Activated T-helper 2 cell treated with anti-CD3 and anti-CD28 coated beads, Interferon-gamma antibody, Interleukin-2, Interleukin-4, amounts not matched to agents 10 μg/mL and 5 μg/mL and 100 μg/mL, durations not matched to agents 14 hours and 24 hours and 36 hours (primary cell): ENCODE data around the gene ZNF786. TPM values are rescaled to one million over a fixed set of nuclear protein-coding genes. Genes with fewer than 3 reads are reported as not detected.
"Not testable (repeated sequence)": the region's sequence is repeated elsewhere in the genome, so short reads cannot be mapped to it uniquely, and the experiment has no call there.

Source experiments
- DNase-seq: peaks from one replicate; pipeline ENCODE4 v3.0.0; 2021; ENCODE audit warnings: low spot score
- H3K27ac Mint-ChIP-seq: one replicate; pipeline ENCODE4 v1.8.0; 2021; ENCODE audit warnings: mixed read lengths
- H3K27me3 Mint-ChIP-seq: one replicate; pipeline ENCODE4 v1.8.0; 2021; ENCODE audit warnings: low read depth, mixed read lengths
- H3K36me3 Mint-ChIP-seq: one replicate; pipeline ENCODE4 v1.8.0; 2021; ENCODE audit warnings: low read depth, mixed read lengths
- H3K4me1 Mint-ChIP-seq: one replicate; pipeline ENCODE4 v1.8.0; 2021; ENCODE audit warnings: low read depth, mixed read lengths
- H3K4me3 Mint-ChIP-seq: one replicate; pipeline ENCODE4 v1.8.0; 2021; ENCODE audit warnings: low read depth, mild to moderate bottlenecking, moderate library complexity, mixed read lengths
- H3K9me3 Mint-ChIP-seq: one replicate; pipeline ENCODE4 v1.8.0; 2021; ENCODE audit warnings: mixed read lengths
- intact Hi-C: fragments of 100-400 bp; cut with micrococcal nuclease; formaldehyde crosslinking; loops from one replicate; pipeline ENCODE4 v1.15.1; 2023
- total RNA-seq: library from RNA; stranded (reverse); gene quantifications from 2 replicates; pipeline ENCODE4 v1.2.3, GENCODE V29; 2022

The ZNF786 gene
- total RNA-seq, 1 donor from 2014 or later = 10.0 TPM

GRCh38 chr7:149048805-149049204 is 41.7 kb downstream of the ZNF786 start:
- no peak for DNase-seq
- Mint-ChIP-seq H3K4me3 (no peak overlapping the region), H3K9me3 (no peaks in the 10 kb centered on the region), H3K27ac (no peak overlapping the region), H3K36me3 (no peaks in the 10 kb centered on the region), H3K27me3 (peaks cover 3% of the 10 kb centered on the region), H3K4me1 (no peaks in the 10 kb centered on the region)
- intact Hi-C loops = no loop called here

DNA sequence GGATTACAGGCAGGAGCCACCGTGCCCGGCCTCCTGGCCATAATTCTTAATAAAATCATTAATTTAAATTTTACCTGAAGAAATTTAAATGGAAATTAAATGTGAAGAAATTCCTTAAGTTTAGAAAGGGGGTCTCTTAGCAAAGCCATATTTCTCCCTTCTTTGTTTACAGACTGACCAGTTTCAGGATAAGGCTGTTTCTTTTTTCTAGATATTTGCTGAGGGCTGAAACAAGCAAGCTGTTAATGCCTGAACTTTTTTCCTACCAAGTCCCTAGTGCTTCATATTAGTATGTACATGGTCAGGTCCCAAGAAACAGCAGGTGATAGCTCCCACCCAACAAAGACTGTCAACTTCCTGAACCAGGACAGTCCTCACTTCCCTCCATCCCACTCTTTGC is 44.1 kb downstream of the ZNF786 start:
- no peak overlapping the region for H3K4me3 Mint-ChIP-seq
- no peaks in the 10 kb centered on the region for H3K4me1 Mint-ChIP-seq
- H3K27ac Mint-ChIP-seq = no peak overlapping the region
- intact Hi-C loops = no loop called here
- H3K36me3 Mint-ChIP-seq = no peaks in the 10 kb centered on the region
- no peak for DNase-seq
- no peaks in the 10 kb centered on the region for H3K27me3 Mint-ChIP-seq
- H3K9me3 Mint-ChIP-seq = no peaks in the 10 kb centered on the region

- Mint-ChIP-seq H3K4me3 (no peak overlapping the region), H3K9me3 (no peaks in the 10 kb centered on the region), H3K4me1 (no peaks in the 10 kb centered on the region), H3K27ac (no peak overlapping the region), H3K36me3 (no peaks in the 10 kb centered on the region), H3K27me3 (no peaks in the 10 kb centered on the region)
- no peak for DNase-seq
- intact Hi-C loops = no loop called here
Measured at GRCh38 chr7:149043936-149044335, 46.6 kb downstream of the ZNF786 start.

- H3K9me3 Mint-ChIP-seq = peaks cover 16% of the 10 kb centered on the region
- intact Hi-C loops = no loop called here
- no peak overlapping the region for H3K4me3 Mint-ChIP-seq
- H3K27me3 Mint-ChIP-seq = no peaks in the 10 kb centered on the region
- no peak overlapping the region for H3K27ac Mint-ChIP-seq
- peaks cover 6% of the 10 kb centered on the region for H3K36me3 Mint-ChIP-seq
- DNase-seq = no peak
- no peaks in the 10 kb centered on the region for H3K4me1 Mint-ChIP-seq
Measured at GRCh38 chr7:149041350-149041749, 49.2 kb downstream of the ZNF786 start.

DNA sequence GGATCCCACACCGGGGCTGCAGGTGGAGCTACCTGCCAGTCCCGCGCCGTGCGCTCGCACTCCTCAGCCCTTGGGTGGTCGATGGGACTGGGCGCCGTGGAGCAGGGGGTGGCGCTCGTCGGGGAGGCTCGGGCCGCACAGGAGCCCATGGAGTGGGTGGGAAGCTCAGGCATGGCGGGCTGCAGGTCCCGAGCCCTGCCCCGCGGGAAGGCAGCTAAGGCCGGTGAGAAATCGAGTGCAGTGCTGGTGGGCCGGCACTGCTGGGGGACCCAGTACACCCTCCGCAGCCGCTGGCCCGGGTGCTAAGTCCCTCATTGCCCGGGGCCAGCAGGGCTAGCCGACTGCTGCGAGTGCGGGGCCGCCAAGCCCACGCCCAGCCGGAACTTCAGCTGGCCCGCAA is 51.9 kb downstream of the ZNF786 start:
- H3K4me1 Mint-ChIP-seq, H3K27ac Mint-ChIP-seq, H3K36me3 Mint-ChIP-seq, intact Hi-C loops, DNase-seq, H3K27me3 Mint-ChIP-seq, H3K4me3 Mint-ChIP-seq: not testable (repeated sequence)
- H3K9me3 Mint-ChIP-seq = peaks cover 22% of the 10 kb centered on the region

DNA sequence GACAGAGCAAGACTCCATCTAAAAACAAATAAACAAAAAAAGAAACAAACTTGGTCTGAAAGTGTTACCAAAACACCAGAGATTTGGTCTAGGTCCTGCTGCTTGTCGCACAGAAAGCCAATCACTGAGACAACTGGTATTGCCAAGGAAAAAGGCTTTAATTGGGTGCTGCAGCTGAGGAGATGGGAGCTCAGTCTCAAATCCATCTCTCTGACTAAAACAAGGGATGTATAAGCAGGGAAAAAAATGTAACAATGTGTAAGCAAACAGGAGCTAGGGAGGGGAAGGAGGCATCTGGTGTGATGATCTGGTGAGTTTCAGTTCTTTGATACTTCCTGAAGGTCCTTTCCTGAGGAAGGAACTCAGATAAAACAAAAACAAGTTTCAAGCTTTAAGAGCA is 53.8 kb downstream of the ZNF786 start:
- no peak overlapping the region for H3K4me3 Mint-ChIP-seq
- peaks cover 22% of the 10 kb centered on the region for H3K9me3 Mint-ChIP-seq
- no peaks in the 10 kb centered on the region for H3K4me1 Mint-ChIP-seq
- intact Hi-C loops = no loop called here
- H3K36me3 Mint-ChIP-seq = peaks cover 6% of the 10 kb centered on the region
- peaks cover 2% of the 10 kb centered on the region for H3K27me3 Mint-ChIP-seq
- DNase-seq = no peak
- H3K27ac Mint-ChIP-seq = no peak overlapping the region

DNA sequence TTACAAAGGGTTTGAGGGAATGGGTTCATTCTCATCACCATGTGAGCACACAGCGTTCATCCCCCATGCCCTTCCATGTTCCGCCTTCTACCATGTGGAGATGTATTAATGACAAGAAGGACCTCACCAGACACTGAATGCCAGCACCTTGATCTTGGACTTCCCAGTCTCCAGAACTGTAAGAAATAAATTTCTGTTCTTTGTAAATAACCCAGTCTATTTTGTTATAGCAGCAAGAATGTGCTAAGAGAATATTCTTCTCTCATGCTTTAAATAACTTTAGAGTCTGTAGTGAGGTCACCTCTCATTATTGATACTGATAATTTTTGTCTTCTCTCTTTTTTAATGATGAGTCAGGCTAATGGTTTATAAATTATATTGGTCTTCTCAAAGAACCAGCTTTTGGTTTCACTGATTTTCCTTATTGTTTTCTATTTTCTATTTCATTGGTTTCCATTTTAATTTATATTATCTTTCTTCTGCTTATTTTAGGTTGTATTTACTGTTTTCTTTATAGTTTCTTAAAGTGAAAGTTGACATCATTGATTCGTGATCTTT is 59.1 kb downstream of the ZNF786 start:
- peaks cover 7% of the 10 kb centered on the region for H3K9me3 Mint-ChIP-seq
- peaks cover 10% of the 10 kb centered on the region for H3K36me3 Mint-ChIP-seq
- peaks cover 2% of the 10 kb centered on the region for H3K27me3 Mint-ChIP-seq
- H3K27ac Mint-ChIP-seq = no peak overlapping the region
- intact Hi-C loops = no loop called here
- H3K4me1 Mint-ChIP-seq = peaks cover 17% of the 10 kb centered on the region
- DNase-seq = no peak
- H3K4me3 Mint-ChIP-seq = no peak overlapping the region

GRCh38 chr7:149030439-149030838 is 60.1 kb downstream of the ZNF786 start:
- intact Hi-C loops, H3K27ac Mint-ChIP-seq, H3K9me3 Mint-ChIP-seq, H3K4me3 Mint-ChIP-seq, DNase-seq, H3K27me3 Mint-ChIP-seq: not testable (repeated sequence)
- Mint-ChIP-seq H3K4me1 (peaks cover 26% of the 10 kb centered on the region), H3K36me3 (peaks cover 20% of the 10 kb centered on the region)

DNA sequence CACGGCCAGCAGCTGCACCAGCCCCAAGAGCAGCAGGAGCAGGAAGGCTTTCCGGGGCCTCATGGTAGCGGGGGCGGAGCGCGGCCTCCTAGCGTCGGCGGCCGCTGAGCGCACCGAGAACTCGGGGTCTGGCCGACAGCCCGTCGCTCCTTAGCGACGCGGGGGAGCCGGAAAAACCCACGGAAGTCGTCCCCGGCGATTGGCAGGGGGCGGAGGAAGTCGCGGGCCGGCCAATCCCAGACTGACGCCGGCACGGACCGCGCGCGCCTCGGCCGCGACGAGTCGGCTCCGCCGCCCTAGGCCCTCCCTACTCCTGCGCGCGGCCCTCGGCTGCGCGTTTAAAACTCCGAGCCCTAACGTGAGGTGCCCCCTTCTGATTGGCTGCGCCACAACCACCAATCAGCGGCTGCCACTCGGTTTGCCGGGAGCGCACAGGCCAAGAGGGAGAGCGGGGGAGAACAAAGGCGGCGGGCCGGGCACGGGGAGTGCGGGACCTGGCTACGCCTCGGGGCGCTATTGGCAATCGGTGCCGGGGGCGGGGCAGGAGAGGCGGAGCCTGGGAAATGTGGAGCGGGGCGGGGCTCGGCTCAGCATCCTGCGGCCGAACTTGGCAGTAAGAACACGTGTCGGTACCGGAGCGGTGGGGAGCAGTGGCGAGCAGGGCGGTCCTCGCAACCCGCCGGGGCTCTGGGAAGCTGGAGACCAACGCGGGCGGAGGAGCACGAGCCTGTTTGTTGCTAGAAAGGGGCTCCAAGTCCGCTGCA is 62.0 kb downstream of the ZNF786 start, which contains the start of gene PDIA4:
PDIA4 (minus strand) TSS at position 160 of the 764 bp plus-strand sequence; CDS start at position 63, 97 bp downstream.
- H3K9me3 Mint-ChIP-seq = no peaks in the 10 kb centered on the region
- peak; percentile 100 for DNase-seq
- peaks cover 32% of the 10 kb centered on the region for H3K4me1 Mint-ChIP-seq
- peak within 1 kb of the TSS; percentile 93 for H3K27ac Mint-ChIP-seq
- H3K4me3 Mint-ChIP-seq = peak within 1 kb of the TSS; percentile 98
- intact Hi-C loops = loop anchor here (1.0 to 10.0 kb wide), 10 partner anchors 37 to 686 kb away; partner anchors contain the start of genes CUL1, EZH2, ZNF398 and ZNF425
- H3K36me3 Mint-ChIP-seq = peaks cover 31% of the 10 kb centered on the region
- peaks cover 2% of the 10 kb centered on the region for H3K27me3 Mint-ChIP-seq

GRCh38 chr7:149027611-149028345 is 62.7 kb downstream of the ZNF786 start:
- Mint-ChIP-seq H3K4me1 (peaks cover 37% of the 10 kb centered on the region), H3K27ac (peak overlapping the region; percentile 93), H3K27me3 (peaks cover 2% of the 10 kb centered on the region), H3K36me3 (peaks cover 39% of the 10 kb centered on the region), H3K9me3 (no peaks in the 10 kb centered on the region), H3K4me3 (peak overlapping the region; percentile 98)
- intact Hi-C loops = loop anchor here (1.0 to 10.0 kb wide), 10 partner anchors 38 to 687 kb away; partner anchors contain the start of genes CUL1, EZH2, ZNF398 and ZNF425
- DNase-seq = no peak

DNA sequence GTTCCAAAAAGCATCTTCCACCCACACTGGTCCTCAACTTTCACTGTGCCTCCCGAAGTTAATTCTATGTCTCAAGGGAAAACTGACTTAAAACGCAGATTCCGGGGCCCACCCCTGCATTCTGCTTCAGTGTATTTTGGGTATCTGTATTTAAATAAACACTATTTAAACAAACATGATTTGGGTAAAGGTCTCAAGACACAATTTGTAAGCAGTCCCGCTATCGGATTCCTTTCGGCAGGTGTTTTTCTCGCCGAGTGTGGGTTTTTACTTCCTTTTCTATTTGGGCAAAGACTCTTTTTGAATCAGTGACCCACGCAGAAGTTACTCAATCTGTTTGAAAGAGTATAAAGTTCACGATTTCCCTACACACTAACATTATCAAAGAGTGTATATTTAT is 63.5 kb downstream of the ZNF786 start:
- Mint-ChIP-seq H3K27ac (peak overlapping the region; percentile 93), H3K4me1 (peaks cover 41% of the 10 kb centered on the region), H3K27me3 (peaks cover 2% of the 10 kb centered on the region), H3K9me3 (no peaks in the 10 kb centered on the region), H3K4me3 (peak overlapping the region; percentile 98), H3K36me3 (peaks cover 39% of the 10 kb centered on the region)
- intact Hi-C loops = loop anchor here (10.0 kb wide), 3 partner anchors 218 to 688 kb away; a partner anchor contains a TSS
- no peak for DNase-seq

GRCh38 chr7:149023662-149024061 is 66.9 kb downstream of the ZNF786 start:
- Mint-ChIP-seq H3K27ac (peak overlapping the region; percentile 24), H3K4me1 (peaks cover 39% of the 10 kb centered on the region), H3K36me3 (peaks cover 69% of the 10 kb centered on the region), H3K9me3 (no peaks in the 10 kb centered on the region), H3K27me3 (no peaks in the 10 kb centered on the region), H3K4me3 (no peak overlapping the region)
- intact Hi-C loops = loop anchor here (10.0 kb wide), 3 partner anchors 221 to 691 kb away; a partner anchor contains a TSS
- DNase-seq = no peak
